ENCODE data around the gene IL10RA.

IL10RA gene

DNA sequence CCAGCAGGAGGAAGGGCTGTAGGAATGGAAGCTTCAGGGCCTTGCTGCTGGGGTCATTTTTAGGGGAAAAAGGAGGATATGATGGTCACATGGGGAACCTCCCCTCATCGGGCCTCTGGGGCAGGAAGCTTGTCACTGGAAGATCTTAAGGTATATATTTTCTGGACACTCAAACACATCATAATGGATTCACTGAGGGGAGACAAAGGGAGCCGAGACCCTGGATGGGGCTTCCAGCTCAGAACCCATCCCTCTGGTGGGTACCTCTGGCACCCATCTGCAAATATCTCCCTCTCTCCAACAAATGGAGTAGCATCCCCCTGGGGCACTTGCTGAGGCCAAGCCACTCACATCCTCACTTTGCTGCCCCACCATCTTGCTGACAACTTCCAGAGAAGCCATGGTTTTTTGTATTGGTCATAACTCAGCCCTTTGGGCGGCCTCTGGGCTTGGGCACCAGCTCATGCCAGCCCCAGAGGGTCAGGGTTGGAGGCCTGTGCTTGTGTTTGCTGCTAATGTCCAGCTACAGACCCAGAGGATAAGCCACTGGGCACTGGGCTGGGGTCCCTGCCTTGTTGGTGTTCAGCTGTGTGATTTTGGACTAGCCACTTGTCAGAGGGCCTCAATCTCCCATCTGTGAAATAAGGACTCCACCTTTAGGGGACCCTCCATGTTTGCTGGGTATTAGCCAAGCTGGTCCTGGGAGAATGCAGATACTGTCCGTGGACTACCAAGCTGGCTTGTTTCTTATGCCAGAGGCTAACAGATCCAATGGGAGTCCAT lies 14.1 kb downstream of the IL10RA start:
- Histone ChIP-seq H3K4me1 (ENCODE audit: control insufficient read depth in 1 of 2, insufficient read depth in 1 of 2, low read depth in 1 of 2, low read length in 1 of 2) (peaks cover 17 to 23% of the 10 kb centered on the region in 2 experiments), H3K36me3 (peaks cover 57% of the 10 kb centered on the region), H3K27ac (no peak overlapping the region), H3K27me3 (no peaks in the 10 kb centered on the region), H3K4me3 (ENCODE audit: low read depth in 1 of 2, low read length in 1 of 2) (no peak overlapping the region), H3K9me3 (no peaks in the 10 kb centered on the region)
- TF ChIP-seq, protein P1, sequence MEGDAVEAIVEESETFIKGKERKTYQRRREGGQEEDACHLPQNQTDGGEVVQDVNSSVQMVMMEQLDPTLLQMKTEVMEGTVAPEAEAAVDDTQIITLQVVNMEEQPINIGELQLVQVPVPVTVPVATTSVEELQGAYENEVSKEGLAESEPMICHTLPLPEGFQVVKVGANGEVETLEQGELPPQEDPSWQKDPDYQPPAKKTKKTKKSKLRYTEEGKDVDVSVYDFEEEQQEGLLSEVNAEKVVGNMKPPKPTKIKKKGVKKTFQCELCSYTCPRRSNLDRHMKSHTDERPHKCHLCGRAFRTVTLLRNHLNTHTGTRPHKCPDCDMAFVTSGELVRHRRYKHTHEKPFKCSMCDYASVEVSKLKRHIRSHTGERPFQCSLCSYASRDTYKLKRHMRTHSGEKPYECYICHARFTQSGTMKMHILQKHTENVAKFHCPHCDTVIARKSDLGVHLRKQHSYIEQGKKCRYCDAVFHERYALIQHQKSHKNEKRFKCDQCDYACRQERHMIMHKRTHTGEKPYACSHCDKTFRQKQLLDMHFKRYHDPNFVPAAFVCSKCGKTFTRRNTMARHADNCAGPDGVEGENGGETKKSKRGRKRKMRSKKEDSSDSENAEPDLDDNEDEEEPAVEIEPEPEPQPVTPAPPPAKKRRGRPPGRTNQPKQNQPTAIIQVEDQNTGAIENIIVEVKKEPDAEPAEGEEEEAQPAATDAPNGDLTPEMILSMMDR (IDR thresholded peaks at IDR 0.05) = no peak

DNA sequence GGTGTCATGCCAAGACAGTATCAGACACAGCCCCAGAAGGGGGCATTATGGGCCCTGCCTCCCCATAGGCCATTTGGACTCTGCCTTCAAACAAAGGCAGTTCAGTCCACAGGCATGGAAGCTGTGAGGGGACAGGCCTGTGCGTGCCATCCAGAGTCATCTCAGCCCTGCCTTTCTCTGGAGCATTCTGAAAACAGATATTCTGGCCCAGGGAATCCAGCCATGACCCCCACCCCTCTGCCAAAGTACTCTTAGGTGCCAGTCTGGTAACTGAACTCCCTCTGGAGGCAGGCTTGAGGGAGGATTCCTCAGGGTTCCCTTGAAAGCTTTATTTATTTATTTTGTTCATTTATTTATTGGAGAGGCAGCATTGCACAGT lies 14.6 kb downstream of the IL10RA start:
- no peak overlapping the region for H3K27ac ChIP-seq
- TF ChIP-seq, protein P1 (IDR thresholded peaks at IDR 0.05) = no peak
- no peaks in the 10 kb centered on the region for H3K27me3 ChIP-seq
- H3K9me3 ChIP-seq = no peaks in the 10 kb centered on the region
- peaks cover 17 to 23% of the 10 kb centered on the region in 2 experiments for H3K4me1 ChIP-seq (ENCODE audit: control insufficient read depth in 1 of 2, insufficient read depth in 1 of 2, low read depth in 1 of 2, low read length in 1 of 2)
- peaks cover 51% of the 10 kb centered on the region for H3K36me3 ChIP-seq
- H3K4me3 ChIP-seq (ENCODE audit: low read depth in 1 of 2, low read length in 1 of 2) = no peak overlapping the region

DNA sequence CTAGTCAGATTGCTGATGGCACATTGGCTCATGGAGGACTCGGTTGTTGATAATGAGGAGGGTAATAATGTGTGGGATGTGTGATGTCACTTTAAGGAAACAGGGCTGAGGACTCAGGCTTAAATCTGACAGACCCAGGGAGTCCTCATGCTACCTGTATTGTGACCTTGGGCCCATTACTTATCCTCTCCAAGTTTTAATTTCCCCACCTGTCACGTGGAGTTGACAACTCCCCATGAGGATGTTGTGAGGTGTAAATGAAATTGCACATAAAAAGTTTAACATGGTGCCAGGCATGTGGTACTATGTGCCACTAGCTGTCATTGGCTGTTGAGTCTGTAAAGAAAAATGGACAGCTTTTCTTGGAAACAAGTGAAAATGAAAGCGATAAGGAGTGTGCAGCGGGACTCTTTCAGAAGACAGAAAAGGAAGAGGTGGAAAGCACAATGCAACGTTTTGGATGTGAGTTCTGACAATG lies 15.3 kb downstream of the IL10RA start:
- TF ChIP-seq, protein P1 (IDR thresholded peaks at IDR 0.05) = no peak
- Histone ChIP-seq H3K9me3 (no peaks in the 10 kb centered on the region), H3K4me1 (ENCODE audit: control insufficient read depth in 1 of 2, insufficient read depth in 1 of 2, low read depth in 1 of 2, low read length in 1 of 2) (peaks cover 22 to 26% of the 10 kb centered on the region in 2 experiments), H3K27me3 (no peaks in the 10 kb centered on the region), H3K36me3 (peaks cover 44% of the 10 kb centered on the region), H3K4me3 (ENCODE audit: low read depth in 1 of 2, low read length in 1 of 2) (no peak overlapping the region), H3K27ac (peak overlapping the region; percentile 73)

DNA sequence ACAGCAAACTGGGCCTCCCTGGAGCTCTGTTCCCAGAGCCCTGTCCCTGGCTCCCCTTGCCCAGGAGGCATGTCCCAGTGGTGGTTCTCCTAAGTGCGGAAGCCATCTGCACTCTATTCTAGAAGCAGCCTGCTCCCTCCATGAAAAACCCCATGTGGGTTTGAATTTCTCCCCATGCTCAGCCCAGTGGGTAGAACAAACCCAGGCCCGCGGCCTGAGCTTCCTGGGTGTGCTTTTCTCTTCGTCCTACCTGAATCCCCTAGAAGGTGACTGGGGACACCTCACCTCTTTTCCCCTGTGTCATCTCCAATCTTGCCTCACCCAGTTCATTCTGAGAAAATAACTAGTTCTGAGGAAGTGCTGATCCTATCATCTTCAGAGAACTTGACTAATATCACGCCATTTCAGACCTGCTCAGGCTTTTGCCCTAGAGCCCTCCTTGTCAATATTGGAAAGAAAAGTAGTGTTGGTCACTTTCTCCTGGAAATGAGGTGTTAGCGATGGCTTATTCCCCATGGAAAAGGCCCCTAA lies 15.9 kb downstream of the IL10RA start:
- TF ChIP-seq, protein P1 (IDR thresholded peaks at IDR 0.05) = no peak
- H3K4me3 ChIP-seq (ENCODE audit: low read depth in 1 of 2, low read length in 1 of 2) = no peak overlapping the region
- peak overlapping the region; percentile 73 for H3K27ac ChIP-seq
- no peaks in the 10 kb centered on the region for H3K27me3 ChIP-seq
- H3K9me3 ChIP-seq = no peaks in the 10 kb centered on the region
- peaks cover 38% of the 10 kb centered on the region for H3K36me3 ChIP-seq
- peaks cover 27 to 31% of the 10 kb centered on the region in 2 experiments for H3K4me1 ChIP-seq (ENCODE audit: control insufficient read depth in 1 of 2, insufficient read depth in 1 of 2, low read depth in 1 of 2, low read length in 1 of 2)

DNA sequence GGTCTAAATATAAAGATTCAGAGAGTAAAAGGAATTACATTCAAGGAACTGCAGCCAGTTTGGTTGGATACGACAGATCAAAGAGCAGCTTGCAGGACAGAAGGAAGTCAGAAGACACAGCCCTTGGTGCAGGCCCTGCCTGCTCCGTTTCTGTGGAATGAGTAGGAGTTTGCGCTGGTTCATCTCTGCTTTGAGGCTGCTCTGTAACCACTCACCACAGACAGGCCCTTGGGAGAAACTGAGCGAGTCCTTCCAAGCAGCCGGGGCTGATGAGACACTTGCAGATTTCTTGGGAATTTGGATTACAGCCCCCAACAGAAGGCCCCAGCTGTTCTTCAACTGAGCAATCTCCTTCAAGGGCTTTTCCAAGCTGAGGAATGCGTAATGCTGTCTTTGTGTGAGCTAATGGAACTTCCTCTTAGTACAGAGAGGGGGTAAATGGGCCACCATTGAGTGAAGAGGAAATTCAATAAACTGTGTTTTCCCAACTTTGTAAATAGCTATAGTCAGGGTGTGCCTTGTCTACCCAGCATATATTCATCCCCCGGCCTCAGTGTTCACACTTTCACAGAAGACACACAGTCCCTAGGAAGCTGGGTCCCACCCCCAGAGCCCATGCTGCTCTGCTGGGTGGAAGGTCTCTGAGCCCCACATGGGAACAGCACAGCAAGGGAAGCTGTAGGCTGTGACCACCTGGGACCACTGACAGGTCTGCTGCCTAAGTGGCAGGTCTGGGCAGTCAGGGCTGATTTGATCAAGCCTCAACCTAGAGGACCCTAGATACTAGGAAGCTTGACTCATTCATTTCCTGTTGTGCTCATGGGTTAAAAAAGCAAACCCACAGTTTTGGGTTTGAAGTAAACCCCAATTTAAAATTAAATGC lies 16.6 kb downstream of the IL10RA start:
- no peaks in the 10 kb centered on the region for H3K9me3 ChIP-seq
- TF ChIP-seq, protein P1 (IDR thresholded peaks at IDR 0.05) = no peak
- H3K4me1 ChIP-seq (ENCODE audit: control insufficient read depth in 1 of 2, insufficient read depth in 1 of 2, low read depth in 1 of 2, low read length in 1 of 2) = peaks cover 34 to 38% of the 10 kb centered on the region in 2 experiments
- H3K36me3 ChIP-seq = peaks cover 31% of the 10 kb centered on the region
- peak overlapping the region in 1 of 2 experiments; percentile 20 for H3K4me3 ChIP-seq (ENCODE audit: low read depth in 1 of 2, low read length in 1 of 2)
- H3K27ac ChIP-seq = peak overlapping the region; percentile 73
- H3K27me3 ChIP-seq = no peaks in the 10 kb centered on the region
